DLD1 (cell line): Measurements from ENCODE around the gene AIF1L.

ENCODE experiments used
- in situ Hi-C: cut with HindIII; loops from 2 replicates; pipeline ENCODE4 v1.10.0; 2017; ENCODE audit warnings: low sequenced_read_pairs

The AIF1L gene

GRCh38 chr9:131161585-131161984, 65.3 kb downstream of the AIF1L start:
- in situ Hi-C loops = no loop called here

- in situ Hi-C loops = no loop called here
Measured at GRCh38 chr9:131162886-131163285, 66.6 kb downstream of the AIF1L start.

- in situ Hi-C loops = no loop called here
Measured at GRCh38 chr9:131165523-131165922, 69.2 kb downstream of the AIF1L start.

GRCh38 chr9:131167146-131167692, 70.9 kb downstream of the AIF1L start:
- in situ Hi-C loops = no loop called here

- in situ Hi-C loops = no loop called here
Measured at GRCh38 chr9:131167936-131168335, 71.6 kb downstream of the AIF1L start.

GRCh38 chr9:131169563-131170240, 73.4 kb downstream of the AIF1L start:
- in situ Hi-C loops = no loop called here
